ENCODE results near the gene MRPS12. TPM values are rescaled to one million over a fixed set of nuclear protein-coding genes. Genes with fewer than 3 reads are reported as not detected.
"Not testable (repeated sequence)": the region's sequence is repeated elsewhere in the genome, so short reads cannot be mapped to it uniquely, and the experiment has no call there.

The MRPS12 gene
- total RNA-seq, 4 donors from 2014 or later = 23.7 to 42.6 (median 34.7) TPM

- H3K4me3 ChIP-seq = no peak overlapping the region
- intact Hi-C loops (cut with DNase I; ENCODE audit: low total_unique reads) = loop anchor here (5.0 kb wide), 1 partner anchor 378 kb away; the partner anchor contains the start of gene GMFG
- 46 to 80% methylated on average over 2 to 5 of the region's 5 CpGs for WGBS, 2 donors (ENCODE audit: low coverage in 1 of 2)
- peaks cover 0 to 9% (median 3%) of the 10 kb centered on the region in 4 donors for H3K4me1 ChIP-seq
- TF ChIP-seq POLR2A (IDR thresholded peaks at IDR 0.05) (no peak), POLR2AphosphoS5 (IDR thresholded peaks at IDR 0.05) (no peak), EP300 (IDR thresholded peaks at IDR 0.05; ENCODE audit: low read depth) (no peak), CTCF (IDR thresholded peaks at IDR 0.05) (no peak)
- no peaks in the 10 kb centered on the region for H3K27me3 ChIP-seq
- H3K36me3 ChIP-seq = no peaks in the 10 kb centered on the region
- no peak overlapping the region for H3K27ac ChIP-seq
- no peaks in the 10 kb centered on the region for H3K9me3 ChIP-seq
- in situ Hi-C loops (cut with MboI; ENCODE audit: low pct_ligation_motif_present in 1 of 4, low pct_unique_long_range_greater_than_20kb in 1 of 4, low sequenced_read_pairs in 3 of 4) = loop anchor here in 1 of 4 donors (25.0 kb wide), 1 partner anchor 547 kb away; the partner anchor contains the start of gene FAM98C
- DNase-seq = no peak
These were observed 28.9 kb downstream of the MRPS12 start for GRCh38 chr19:38959618-38960017.

GRCh38 chr19:38964738-38965137, 34.0 kb downstream of the MRPS12 start:
- peaks cover 0 to 9% (median 3%) of the 10 kb centered on the region in 4 donors for H3K4me1 ChIP-seq
- H3K36me3 ChIP-seq = no peaks in the 10 kb centered on the region
- H3K27ac ChIP-seq = no peak overlapping the region
- TF ChIP-seq EP300 (IDR thresholded peaks at IDR 0.05; ENCODE audit: low read depth) (no peak), CTCF (IDR thresholded peaks at IDR 0.05) (no peak), POLR2A (IDR thresholded peaks at IDR 0.05) (no peak), POLR2AphosphoS5 (IDR thresholded peaks at IDR 0.05) (no peak)
- H3K4me3 ChIP-seq = no peak overlapping the region
- no peaks in the 10 kb centered on the region for H3K9me3 ChIP-seq
- no peaks in the 10 kb centered on the region for H3K27me3 ChIP-seq
- intact Hi-C loops (cut with DNase I; ENCODE audit: low total_unique reads) (loop anchor here (5.0 kb wide), 1 partner anchor 373 kb away; the partner anchor contains the start of gene GMFG), in situ Hi-C loops (cut with MboI; ENCODE audit: low pct_ligation_motif_present in 1 of 4, low pct_unique_long_range_greater_than_20kb in 1 of 4, low sequenced_read_pairs in 3 of 4) (loop anchor here in 1 of 4 donors (25.0 kb wide), 1 partner anchor 552 kb away; the partner anchor contains the start of gene FAM98C)
- WGBS, 2 donors (ENCODE audit: low coverage in 1 of 2) = 70 to 87% methylated on average over 2 of the region's 2 CpGs
- DNase-seq = no peak

- H3K9me3 ChIP-seq; H3K36me3 ChIP-seq; H3K27me3 ChIP-seq; H3K4me1 ChIP-seq; H3K4me3 ChIP-seq; DNase-seq; intact Hi-C loops (cut with DNase I; ENCODE audit: low total_unique reads); H3K27ac ChIP-seq: not testable (repeated sequence)
- 94% methylated on average over 5 of the region's 5 CpGs; no CpG with 5 or more reads in 1 of the 2 donors for WGBS, 2 donors (ENCODE audit: low coverage in 1 of 2)
- in situ Hi-C loops (cut with MboI; ENCODE audit: low pct_ligation_motif_present in 1 of 4, low pct_unique_long_range_greater_than_20kb in 1 of 4, low sequenced_read_pairs in 3 of 4) = loop anchor here in 1 of 4 donors (25.0 kb wide), 1 partner anchor 554 kb away; the partner anchor contains the start of gene FAM98C
These were observed 35.4 kb downstream of the MRPS12 start for GRCh38 chr19:38966149-38966548.

- no peak for DNase-seq
- TF ChIP-seq POLR2A (IDR thresholded peaks at IDR 0.05) = no peak
- TF ChIP-seq POLR2AphosphoS5 (IDR thresholded peaks at IDR 0.05) = no peak
- intact Hi-C loops (cut with DNase I; ENCODE audit: low total_unique reads) = no loop called here
- Histone ChIP-seq H3K27ac (no peak overlapping the region), H3K4me1 (peaks cover 0 to 16% (median 4%) of the 10 kb centered on the region in 4 donors), H3K27me3 (peaks cover 20% of the 10 kb centered on the region), H3K9me3 (no peaks in the 10 kb centered on the region), H3K4me3 (no peak overlapping the region), H3K36me3 (no peaks in the 10 kb centered on the region)
- 76 to 79% methylated on average over 11 to 12 of the region's 12 CpGs for WGBS, 2 donors (ENCODE audit: low coverage in 1 of 2)
- in situ Hi-C loops (cut with MboI; ENCODE audit: low pct_ligation_motif_present in 1 of 4, low pct_unique_long_range_greater_than_20kb in 1 of 4, low sequenced_read_pairs in 3 of 4) = loop anchor here in 1 of 4 donors (25.0 kb wide), 1 partner anchor 559 kb away; the partner anchor contains the start of gene FAM98C
These were observed 40.2 kb downstream of the MRPS12 start for GRCh38 chr19:38970664-38971532.

- no peak for DNase-seq
- 67 to 89% methylated on average over 1 to 2 of the region's 2 CpGs for WGBS, 2 donors (ENCODE audit: low coverage in 1 of 2)
- intact Hi-C loops (cut with DNase I; ENCODE audit: low total_unique reads) (no loop called here), in situ Hi-C loops (cut with MboI; ENCODE audit: low pct_ligation_motif_present in 1 of 4, low pct_unique_long_range_greater_than_20kb in 1 of 4, low sequenced_read_pairs in 3 of 4) (loop anchor here in 1 of 4 donors (25.0 kb wide), 1 partner anchor 559 kb away; the partner anchor contains the start of gene FAM98C)
- TF ChIP-seq POLR2A (IDR thresholded peaks at IDR 0.05) (no peak), EP300 (IDR thresholded peaks at IDR 0.05; ENCODE audit: low read depth) (no peak), CTCF (IDR thresholded peaks at IDR 0.05) (no peak), POLR2AphosphoS5 (IDR thresholded peaks at IDR 0.05) (no peak)
- Histone ChIP-seq H3K4me1 (peaks cover 0 to 24% (median 10%) of the 10 kb centered on the region in 4 donors), H3K4me3 (no peak overlapping the region), H3K27me3 (peaks cover 28% of the 10 kb centered on the region), H3K9me3 (no peaks in the 10 kb centered on the region), H3K27ac (no peak overlapping the region), H3K36me3 (no peaks in the 10 kb centered on the region)
These were observed 40.9 kb downstream of the MRPS12 start for GRCh38 chr19:38971672-38972071.
